Right lobe of liver (tissue), 4 donors: Measurements from ENCODE around the gene SLC51A.

ENCODE experiments used
- CTCF ChIP-seq, 4 donors: fragments of 200-600 bp in 3 of 4; fragments of 450-650 bp in 1 of 4; IDR thresholded peaks; one replicate each; pipeline versions ENCODE4 v1.5.1 to v1.8.0; 2016 to 2022; ENCODE audit warnings: antibody characterized with exemption in 4 of 4, mild to moderate bottlenecking in 2 of 4
- POLR2A ChIP-seq: fragments of 450-650 bp; IDR thresholded peaks from one replicate; pipeline ENCODE4 v1.6.1; 2017; ENCODE audit warnings: antibody characterized with exemption, mild to moderate bottlenecking
- donor health status: DM: no; HTN: no; CAD: no.
- donor health status: DM: no; HTN: no; CAD: no.
- donor health status: DM: no; HTN: yes; CAD: no.

- TF ChIP-seq CTCF (IDR thresholded peaks at IDR 0.05) (no peak), POLR2A (no peak)
Measured at GRCh38 chr3:196166741-196167140, 49.6 kb upstream of the SLC51A start.
